ENCODE results near the gene SLC6A19. TPM values are rescaled to one million over a fixed set of nuclear protein-coding genes. Genes with fewer than 3 reads are reported as not detected.

Gene SLC6A19
- total and polyA plus RNA-seq, 2 of the 4 experiments (the other 2 are of a cell fraction) = not detected

- no TSS peak for BruUV-seq (replicated peaks)
- no peak overlapping the region for H3K4ac ChIP-seq (ENCODE audit: low read depth, low read length)
- no peak overlapping the region for H2BK20ac ChIP-seq (ENCODE audit: low read depth, low read length)
- no peaks in the 10 kb centered on the region for H3K9me3 ChIP-seq (ENCODE audit: control insufficient read depth, insufficient read depth, low read length)
- DNase-seq (no peak), ATAC-seq (ENCODE audit: low read depth) (no peak)
- H3K9ac ChIP-seq (ENCODE audit: low read depth, low read length) = no peak overlapping the region
- no peak overlapping the region for H2BK5ac ChIP-seq (ENCODE audit: low read depth, low read length, poor library complexity, severe bottlenecking)
- no peak overlapping the region for H3K23ac ChIP-seq (ENCODE audit: low read depth, low read length)
- H3K56ac ChIP-seq (ENCODE audit: extremely low read depth, insufficient read depth, low read length) = no peak overlapping the region
- no peak overlapping the region for H3K18ac ChIP-seq (ENCODE audit: low read depth, low read length)
- 0 out of 2 replicates have a peak, but pooled peaks cover 4% of the 10 kb centered on the region for H4K20me1 ChIP-seq (ENCODE audit: insufficient read depth, low read length)
- no peak overlapping the region for H4K5ac ChIP-seq (ENCODE audit: low read depth, low read length)
- no peak overlapping the region for H4K8ac ChIP-seq (ENCODE audit: low read depth in 2 of 2, low read length in 2 of 2)
- H2AFZ ChIP-seq (replicated peaks; ENCODE audit: low read length, poor library complexity) = no peak overlapping the region
- H2BK120ac ChIP-seq (ENCODE audit: low read depth, low read length) = no peak overlapping the region
- H3K14ac ChIP-seq (replicated peaks; ENCODE audit: low read depth, low read length) = no peak overlapping the region
- ChIA-PET CTCF (no interaction called here), POLR2A (ENCODE audit: unreplicated experiment) (no interaction called here)
- H3K9me1 ChIP-seq (ENCODE audit: insufficient read depth, low read length) = no peaks in the 10 kb centered on the region
- peaks cover 27% of the 10 kb centered on the region; the same call in 1 of the 2 replicates for H3K27me3 ChIP-seq (ENCODE audit: control insufficient read depth, insufficient read depth, low read length)
- no peak overlapping the region for H3K4me2 ChIP-seq (ENCODE audit: low read depth, low read length)
- TF ChIP-seq RCOR1 (IDR thresholded peaks at IDR 0.05; ENCODE audit: insufficient replicate concordance, low read length) (no peak), NFE2L2 (IDR thresholded peaks at IDR 0.05; ENCODE audit: low read depth, low read length) (no peak), POLR2A (IDR thresholded peaks at IDR 0.05; ENCODE audit: low read depth, low read length) (no peak), RFX5 (IDR thresholded peaks at IDR 0.05; ENCODE audit: low read depth, low read length) (no peak), SMC3 (IDR thresholded peaks at IDR 0.05; ENCODE audit: low read depth, low read length) (no peak), MAZ (IDR thresholded peaks at IDR 0.05; ENCODE audit: borderline replicate concordance, low read depth, low read length) (no peak), ELK1 (IDR thresholded peaks at IDR 0.05; ENCODE audit: borderline replicate concordance, low read depth, low read length) (no peak), RAD21 (IDR thresholded peaks at IDR 0.05; ENCODE audit: low read length) (no peak)
- intact Hi-C loops (cut with micrococcal nuclease) = no loop called here
- no peak overlapping the region for H2AK5ac ChIP-seq (ENCODE audit: low read depth, low read length)
- no peak overlapping the region for H3K4me3 ChIP-seq (ENCODE audit: insufficient read depth, low read depth, low read length)
- WGBS, 2 experiments (ENCODE audit: extremely low coverage in 2 of 2, insufficient read length in 1 of 2) = 42% methylated on average over 2 of the region's 14 CpGs; no CpG with 5 or more reads in 1 of the 2 experiments
- H2BK15ac ChIP-seq (ENCODE audit: low read depth, low read length) = no peak overlapping the region
- dilution Hi-C loops (cut with HindIII; ENCODE audit: low sequenced_read_pairs, unreplicated experiment) = no loop called here
- H3K79me1 ChIP-seq (ENCODE audit: low read depth in 1 of 2, low read length in 2 of 2) = no peaks in the 10 kb centered on the region
- no peak overlapping the region for H3K27ac ChIP-seq (ENCODE audit: insufficient read depth, low read length)
- no peak overlapping the region for H2AK9ac ChIP-seq (replicated peaks; ENCODE audit: low read depth, low read length, poor library complexity)
- H3K4me1 ChIP-seq (ENCODE audit: control insufficient read depth, insufficient read depth, low read length) = peaks cover 2% of the 10 kb centered on the region; the same call in 1 of the 2 replicates
- H4K91ac ChIP-seq (ENCODE audit: insufficient read depth, low read depth, low read length) = no peak overlapping the region
- H3K36me3 ChIP-seq (ENCODE audit: control insufficient read depth, insufficient read depth, low read length) = no peaks in the 10 kb centered on the region
- in situ Hi-C loops (cut with MboI; ENCODE audit: low sequenced_read_pairs) = no loop called here
Observed at GRCh38 chr5:1163879-1164278, 37.5 kb upstream of the SLC6A19 start.

All from IMR-90 (cell line).